GM18505 (cell line): ENCODE results near the gene BEND4.

Experiments used
- ATAC-seq: cut with Tn5 transposase; IDR thresholded peaks from one replicate; pipeline ENCODE4 v1.9.1; 2021; ENCODE audit not compliant: unreplicated experiment
- POLR2A ChIP-seq: IDR thresholded peaks from 4 replicates; pipeline ENCODE4 v1.6.1; 2011; ENCODE audit warnings: borderline replicate concordance; ENCODE audit not compliant: insufficient read depth, insufficient read length; ENCODE audit errors: extremely low read depth

BEND4 gene

DNA sequence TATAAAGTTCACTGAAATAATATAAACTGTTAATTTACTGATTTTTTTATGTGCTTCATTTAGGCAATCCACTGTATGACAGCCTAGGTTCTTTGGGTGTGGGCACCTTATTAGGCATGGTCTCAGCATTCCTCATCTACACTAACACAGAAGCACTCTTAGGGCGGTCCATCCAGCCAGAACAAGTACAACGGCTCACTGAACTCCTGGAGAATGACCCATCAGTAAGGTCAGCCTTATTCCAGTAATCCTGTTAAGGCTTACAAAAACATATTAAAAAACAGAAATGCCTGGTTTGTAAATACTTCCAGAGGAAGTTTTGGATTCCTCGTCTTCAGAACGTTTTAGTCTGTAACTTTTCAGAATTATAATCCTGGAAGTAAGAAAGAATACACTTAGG, 82.0 kb downstream of the BEND4 start:
- TF ChIP-seq POLR2A: no peak
- no peak for ATAC-seq

DNA sequence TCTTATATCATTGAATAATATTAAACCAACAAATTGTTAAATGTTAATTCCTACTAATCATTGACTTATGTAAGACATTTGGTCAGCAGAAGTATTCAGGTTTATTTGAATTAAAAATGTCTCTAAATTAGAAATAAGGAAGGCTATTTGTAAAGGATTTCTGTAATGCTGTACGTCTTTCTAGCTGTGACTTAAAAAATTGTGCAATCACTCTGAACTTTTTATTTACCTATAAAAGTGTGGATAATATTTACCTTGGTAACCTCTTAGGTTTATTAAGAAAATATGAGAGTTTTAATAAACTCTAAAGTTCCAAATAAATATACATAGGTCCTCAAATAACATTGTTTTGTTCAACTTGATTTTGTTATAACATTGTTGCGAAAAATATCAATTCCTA, 85.2 kb downstream of the BEND4 start:
- TF ChIP-seq POLR2A: no peak
- no peak for ATAC-seq

DNA sequence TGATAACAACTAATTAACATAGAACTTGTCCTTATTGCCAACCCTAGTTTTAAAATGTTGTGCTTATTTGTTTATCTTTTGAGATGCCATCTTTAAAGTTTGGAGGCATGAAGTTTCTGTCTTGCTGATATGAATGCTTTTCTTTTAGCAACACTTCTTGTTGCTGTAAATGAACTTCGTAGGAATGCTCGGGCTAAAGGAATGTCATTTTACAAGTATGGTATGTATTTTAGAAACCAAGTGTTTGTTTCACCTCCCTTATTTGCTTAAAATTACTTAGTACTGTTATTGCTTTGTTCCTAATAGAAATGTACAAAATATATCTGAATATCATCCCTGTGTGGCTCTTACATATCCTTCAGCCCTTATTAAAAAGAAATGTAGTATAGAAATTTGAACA, 86.1 kb downstream of the BEND4 start:
- TF ChIP-seq POLR2A: no peak
- ATAC-seq: no peak
